ENCODE data around the gene RNF19B.

RNF19B gene

GRCh38 chr1:32971576-32971975 is 7.0 kb upstream of the RNF19B start:
- DNase-seq (ENCODE audit: extremely low spot score): no peak
- ChIA-PET POLR2A (no interaction called here), CTCF (interaction anchor here (1.0 to 2.3 kb wide), 2 partner anchors 9 to 10 kb away, joined by 3 to 8 read pairs; no protein-coding TSS in a partner anchor)
- TF ChIP-seq, protein P1, sequence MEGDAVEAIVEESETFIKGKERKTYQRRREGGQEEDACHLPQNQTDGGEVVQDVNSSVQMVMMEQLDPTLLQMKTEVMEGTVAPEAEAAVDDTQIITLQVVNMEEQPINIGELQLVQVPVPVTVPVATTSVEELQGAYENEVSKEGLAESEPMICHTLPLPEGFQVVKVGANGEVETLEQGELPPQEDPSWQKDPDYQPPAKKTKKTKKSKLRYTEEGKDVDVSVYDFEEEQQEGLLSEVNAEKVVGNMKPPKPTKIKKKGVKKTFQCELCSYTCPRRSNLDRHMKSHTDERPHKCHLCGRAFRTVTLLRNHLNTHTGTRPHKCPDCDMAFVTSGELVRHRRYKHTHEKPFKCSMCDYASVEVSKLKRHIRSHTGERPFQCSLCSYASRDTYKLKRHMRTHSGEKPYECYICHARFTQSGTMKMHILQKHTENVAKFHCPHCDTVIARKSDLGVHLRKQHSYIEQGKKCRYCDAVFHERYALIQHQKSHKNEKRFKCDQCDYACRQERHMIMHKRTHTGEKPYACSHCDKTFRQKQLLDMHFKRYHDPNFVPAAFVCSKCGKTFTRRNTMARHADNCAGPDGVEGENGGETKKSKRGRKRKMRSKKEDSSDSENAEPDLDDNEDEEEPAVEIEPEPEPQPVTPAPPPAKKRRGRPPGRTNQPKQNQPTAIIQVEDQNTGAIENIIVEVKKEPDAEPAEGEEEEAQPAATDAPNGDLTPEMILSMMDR (IDR thresholded peaks at IDR 0.05; ENCODE audit: control extremely low read depth, extremely low read depth, low read depth, missing control alignments): no peak

- POLR2A ChIA-PET: interaction anchor here (0.5 kb wide), 1 partner anchor 54 kb away, joined by 5 read pairs; no protein-coding TSS in a partner anchor
- TF ChIP-seq, protein P1 (IDR thresholded peaks at IDR 0.05; ENCODE audit: control extremely low read depth, extremely low read depth, low read depth, missing control alignments): no peak
- DNase-seq (ENCODE audit: extremely low spot score): no peak
- CTCF ChIA-PET: interaction anchor here (1.8 to 2.3 kb wide), 2 partner anchors 10 to 21 kb away, joined by 6 to 8 read pairs; no protein-coding TSS in a partner anchor
Measured at GRCh38 chr1:32971156-32971555, 6.5 kb upstream of the RNF19B start.

GRCh38 chr1:32969566-32969965 is 5.0 kb upstream of the RNF19B start:
- no peak for DNase-seq (ENCODE audit: extremely low spot score)
- ChIA-PET POLR2A (interaction anchor here (0.6 to 0.7 kb wide), 2 partner anchors 7 to 23 kb away, joined by 3 read pairs; no protein-coding TSS in a partner anchor), CTCF (interaction anchor here (0.9 to 2.3 kb wide), 3 partner anchors 12 to 36 kb away, joined by 3 to 8 read pairs (median 6); no protein-coding TSS in a partner anchor)
- TF ChIP-seq, protein P1 (IDR thresholded peaks at IDR 0.05; ENCODE audit: control extremely low read depth, extremely low read depth, low read depth, missing control alignments): no peak

GRCh38 chr1:32967888-32968568 is 3.4 kb upstream of the RNF19B start:
- POLR2A ChIA-PET: interaction anchor here (0.7 kb wide), 1 partner anchor 13 kb away, joined by 4 read pairs; no protein-coding TSS in a partner anchor
- no peak for DNase-seq (ENCODE audit: extremely low spot score)
- CTCF ChIA-PET: interaction anchor here (1.1 kb wide), 1 partner anchor 24 kb away, joined by 3 read pairs; no protein-coding TSS in a partner anchor
- TF ChIP-seq, protein P1 (IDR thresholded peaks at IDR 0.05; ENCODE audit: control extremely low read depth, extremely low read depth, low read depth, missing control alignments): no peak

DNA sequence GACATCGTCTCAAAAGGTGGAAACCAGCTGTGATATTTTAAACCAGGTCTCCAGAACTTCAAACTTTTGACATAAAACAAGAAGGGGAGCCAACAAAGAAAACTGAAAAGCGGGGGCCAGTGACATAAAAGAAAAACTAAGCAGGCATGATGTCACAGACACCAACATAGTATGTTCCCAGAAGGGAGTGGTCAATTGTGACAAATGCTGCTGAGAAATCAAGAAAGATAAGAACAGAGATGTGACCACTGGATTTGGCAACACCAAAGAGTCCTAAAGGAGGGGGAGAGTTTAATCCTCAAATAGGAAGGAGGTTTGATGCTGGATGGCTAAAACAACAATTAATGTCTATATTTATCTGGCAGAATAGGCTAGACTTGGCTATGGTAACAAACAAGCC is 2.3 kb upstream of the RNF19B start:
- no peak for DNase-seq (ENCODE audit: extremely low spot score)

DNA sequence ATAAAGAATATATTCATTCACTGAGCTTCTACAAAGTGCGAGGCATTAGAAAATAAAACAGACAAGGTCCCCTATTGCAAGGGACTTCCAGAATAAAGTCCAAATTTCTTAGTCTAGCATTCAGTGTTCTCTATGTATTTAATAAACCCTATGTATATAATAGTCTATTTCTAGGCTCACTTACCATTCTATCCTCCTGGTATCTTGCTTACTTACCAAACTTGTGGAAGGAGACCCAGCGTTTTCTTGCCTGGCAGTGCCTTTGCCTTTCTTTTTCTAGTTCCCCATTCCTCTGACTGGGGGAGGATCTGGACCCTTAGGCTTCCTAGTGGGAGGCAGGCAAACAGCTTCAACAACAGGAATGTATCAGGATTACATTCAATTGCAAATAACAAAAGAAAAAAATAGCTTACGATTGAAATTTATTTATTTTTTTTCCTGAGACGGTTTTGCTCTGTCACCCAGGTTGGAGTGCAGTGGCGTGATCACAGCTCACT is 690 bp upstream of the RNF19B start:
- TF ChIP-seq, protein P1 (IDR thresholded peaks at IDR 0.05; ENCODE audit: control extremely low read depth, extremely low read depth, low read depth, missing control alignments): no peak
- ChIA-PET POLR2A (interaction anchor here (0.5 to 1.9 kb wide), 9 partner anchors 12 to 85 kb away, joined by 3 to 22 read pairs (median 4); no protein-coding TSS in a partner anchor), CTCF (interaction anchor here (0.7 to 1.5 kb wide), 4 partner anchors 13 to 42 kb away, joined by 4 to 6 read pairs (median 5); no protein-coding TSS in a partner anchor)
- no peak for DNase-seq (ENCODE audit: extremely low spot score)

More for the DNA sequence above, 2.3 kb upstream of the RNF19B start:
- TF ChIP-seq, protein P1 (IDR thresholded peaks at IDR 0.05; ENCODE audit: control extremely low read depth, extremely low read depth, low read depth, missing control alignments): no peak
- CTCF ChIA-PET: interaction anchor here (1.4 kb wide), 1 partner anchor 11 kb away, joined by 5 read pairs; no protein-coding TSS in a partner anchor
- POLR2A ChIA-PET: no interaction called here

Measured in GM10248 (cell line).